GM12872 (cell line): ENCODE results near the gene SHC1.

ENCODE experiments used
- CTCF ChIP-seq: IDR thresholded peaks from 3 replicates; pipeline ENCODE4 v1.5.1; 2011; ENCODE audit warnings: low read depth, mild to moderate bottlenecking, low read length, moderate library complexity; ENCODE audit not compliant: insufficient read depth

SHC1 gene

GRCh38 chr1:155001425-155001674 lies 30.8 kb upstream of the SHC1 start:
- no peak for TF ChIP-seq CTCF

DNA sequence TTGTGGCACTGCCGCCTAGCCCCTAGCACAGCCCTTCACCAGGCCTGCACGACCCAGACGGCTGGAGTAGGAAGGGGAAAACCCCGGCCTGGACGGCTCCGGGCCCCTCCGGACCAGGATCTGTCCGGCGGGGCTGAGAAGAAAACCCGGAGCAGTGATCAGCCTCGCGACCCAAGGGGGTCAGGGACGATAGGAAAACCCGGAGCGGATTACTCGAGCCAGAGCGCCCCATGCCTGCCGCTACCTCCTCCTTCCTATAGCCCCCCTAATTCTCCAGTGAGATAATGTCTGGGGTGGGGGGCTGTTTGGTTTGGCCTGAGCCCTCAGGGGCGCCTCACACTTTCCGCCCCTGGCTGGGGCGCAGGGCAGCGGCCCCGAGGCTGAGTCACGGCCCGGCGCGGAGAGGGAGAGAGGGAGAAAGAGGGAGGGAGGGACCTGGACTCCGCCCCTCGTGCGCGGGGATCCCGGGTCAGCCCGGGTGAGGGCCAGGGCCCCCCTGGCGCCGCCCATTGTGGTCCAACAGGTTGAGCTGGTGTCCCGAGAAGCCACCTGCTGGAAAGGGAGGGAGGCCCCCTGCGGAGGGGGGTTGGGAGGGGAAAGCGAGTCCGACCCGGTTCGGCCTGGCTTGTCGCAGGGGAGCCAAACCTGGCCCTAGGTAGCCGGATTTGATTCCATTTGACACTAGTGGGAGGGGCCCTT lies 30.3 kb upstream of the SHC1 start:
- TF ChIP-seq CTCF = no peak

- no peak for TF ChIP-seq CTCF
Observed at GRCh38 chr1:155000411-155000725, 29.8 kb upstream of the SHC1 start.

DNA sequence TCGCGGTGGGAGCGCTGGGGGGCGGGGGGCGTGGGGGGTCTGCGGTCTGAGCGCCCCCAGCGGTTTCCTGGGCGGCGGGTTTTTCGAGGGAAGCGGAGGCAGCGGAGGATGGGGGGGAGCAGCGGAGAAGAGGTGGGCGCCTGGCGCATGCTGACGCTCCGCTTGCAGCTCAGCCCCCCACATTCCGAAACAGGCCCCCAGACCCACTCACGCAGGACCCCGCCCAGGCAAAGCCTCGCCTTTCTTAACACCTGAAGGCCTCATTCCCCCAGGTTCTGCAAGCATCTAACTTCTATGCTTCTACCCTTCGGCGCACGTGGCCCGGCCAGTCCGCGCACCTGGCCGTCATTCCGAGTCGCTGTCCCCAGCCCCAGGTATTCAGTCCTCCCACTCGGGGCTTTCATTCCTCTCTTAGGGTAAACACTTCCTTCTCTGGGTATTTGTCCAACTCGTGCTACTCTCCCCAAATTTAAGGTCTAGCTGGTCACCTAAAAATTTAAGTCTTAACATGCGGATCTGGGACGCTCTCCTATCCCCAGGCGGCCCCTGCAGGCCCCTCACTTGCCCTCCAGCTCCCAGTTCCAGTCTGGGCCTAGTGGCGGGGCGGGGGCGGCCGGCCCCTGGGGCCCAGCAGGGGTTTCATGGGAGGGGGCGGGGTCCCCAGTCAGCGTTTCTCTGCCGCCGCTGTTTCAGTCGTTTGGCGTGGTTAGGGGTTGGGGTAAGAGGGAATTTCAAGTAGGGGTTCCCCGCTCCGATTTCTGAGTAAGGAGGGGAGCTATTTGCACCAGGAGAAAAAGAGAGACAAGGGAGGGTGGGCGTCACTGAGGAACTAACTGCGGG lies 29.2 kb upstream of the SHC1 start:
- TF ChIP-seq CTCF = no peak

GRCh38 chr1:154998818-154999570 lies 28.4 kb upstream of the SHC1 start:
- peak; percentile 97 for TF ChIP-seq CTCF

GRCh38 chr1:154998201-154998780 lies 27.7 kb upstream of the SHC1 start:
- TF ChIP-seq CTCF = peak; percentile 23; the same call in 1 of the 3 replicates

GRCh38 chr1:154996966-154997701 lies 26.6 kb upstream of the SHC1 start:
- no peak for TF ChIP-seq CTCF
